NCI-H82 (cell line): Measurements from ENCODE around the gene CDC42EP2.

Experiments
- DNase-seq: peaks from one replicate; lab custom pipeline; 2025; lab: John Stamatoyannopoulos, UW

CDC42EP2 gene

DNA sequence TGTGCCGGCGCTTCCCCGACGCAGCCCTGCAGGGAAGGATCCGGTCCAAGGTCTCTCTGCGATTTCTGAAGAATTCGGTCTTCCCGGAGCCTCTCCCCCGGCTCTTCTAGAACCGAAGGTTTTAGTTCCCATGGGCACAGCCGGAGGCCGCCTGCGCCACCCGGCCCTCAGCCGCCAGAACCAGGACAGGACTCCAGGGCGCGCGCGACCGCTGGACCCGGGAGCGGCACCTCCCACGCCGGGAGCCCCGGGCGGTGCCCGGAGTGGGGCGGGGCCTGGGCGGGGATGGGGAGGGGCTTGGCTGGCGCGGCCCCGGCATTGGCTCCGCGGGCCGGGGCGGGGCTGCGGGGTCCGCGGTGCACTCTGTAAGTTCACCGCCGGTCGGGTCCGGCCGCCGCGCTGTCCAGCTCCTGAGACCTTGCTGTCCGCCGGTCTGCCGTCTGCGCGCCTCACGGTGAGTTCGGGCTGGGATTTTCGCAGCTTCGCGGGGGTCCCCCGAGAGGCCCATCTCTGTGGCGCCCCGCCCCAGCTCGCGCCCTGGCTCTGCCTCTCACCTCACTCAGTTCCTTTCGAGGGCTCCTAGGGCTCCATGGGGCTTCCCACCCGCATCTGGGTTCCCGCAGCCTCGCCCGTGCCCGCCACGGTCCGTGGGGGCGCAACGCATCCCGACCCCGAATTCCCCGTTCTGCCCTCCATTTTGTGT lies at the start of gene CDC42EP2:
Gene CDC42EP2, plus strand, starts transcription at position 366 of the 703 bp plus-strand sequence. CDS start 6,033 bp downstream, outside the sequence.
- peak; percentile 81 for DNase-seq

DNA sequence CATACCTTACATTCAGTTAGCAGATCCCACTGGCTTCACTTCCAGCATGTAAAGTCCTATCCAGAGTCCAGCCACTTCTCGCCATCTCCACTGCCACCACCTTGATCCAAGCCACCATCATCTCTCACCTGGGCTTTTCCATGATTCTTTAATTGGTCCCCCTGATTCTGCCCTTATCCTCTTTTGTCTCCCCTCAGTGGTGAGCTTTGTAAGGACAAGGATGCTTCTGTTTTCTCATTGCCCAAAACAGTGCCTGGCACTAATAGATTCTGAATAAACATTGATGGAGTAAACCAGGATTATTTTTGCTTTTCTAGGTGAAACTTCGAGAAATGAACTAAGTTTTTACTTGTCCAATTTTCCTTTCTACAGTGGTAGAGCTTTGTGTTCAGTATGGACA lies 48.5 kb upstream of the CDC42EP2 start:
- peak; percentile 58 for DNase-seq

GRCh38 chr11:65274735-65275682 lies 39.7 kb upstream of the CDC42EP2 start:
- DNase-seq = peak; percentile 89

GRCh38 chr11:65275906-65276305 lies 38.8 kb upstream of the CDC42EP2 start:
- DNase-seq = no peak

DNA sequence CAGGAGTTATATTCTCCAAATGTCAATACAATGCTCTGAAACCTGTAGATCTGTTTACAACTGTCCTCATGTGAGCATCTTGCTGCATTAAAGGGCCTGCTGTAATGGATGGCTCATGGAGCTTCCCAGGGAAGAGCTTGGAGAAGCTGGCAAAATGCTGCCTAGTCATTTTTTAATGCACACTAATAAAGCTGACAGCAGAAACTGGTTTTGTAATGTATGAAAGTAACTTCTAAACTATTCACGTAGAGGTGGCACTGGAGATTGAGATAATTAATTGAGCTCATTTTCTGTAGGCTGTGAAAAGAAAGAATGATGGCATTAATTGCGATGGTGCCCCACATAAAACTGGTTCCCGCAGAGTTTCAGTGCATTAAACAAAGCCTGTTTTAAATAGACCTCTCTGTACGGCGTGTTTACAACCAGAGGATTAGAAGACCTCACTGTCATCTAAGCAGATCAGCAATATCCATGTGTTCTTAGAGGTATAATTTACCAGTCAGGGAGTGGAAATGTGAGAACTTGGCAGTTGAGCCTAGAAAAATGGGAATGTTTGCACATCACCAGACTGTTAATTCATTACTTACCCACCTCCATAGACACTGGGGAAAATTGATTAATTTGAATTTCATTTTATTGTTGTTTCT lies 36.9 kb upstream of the CDC42EP2 start:
- DNase-seq = peak; percentile 84

DNA sequence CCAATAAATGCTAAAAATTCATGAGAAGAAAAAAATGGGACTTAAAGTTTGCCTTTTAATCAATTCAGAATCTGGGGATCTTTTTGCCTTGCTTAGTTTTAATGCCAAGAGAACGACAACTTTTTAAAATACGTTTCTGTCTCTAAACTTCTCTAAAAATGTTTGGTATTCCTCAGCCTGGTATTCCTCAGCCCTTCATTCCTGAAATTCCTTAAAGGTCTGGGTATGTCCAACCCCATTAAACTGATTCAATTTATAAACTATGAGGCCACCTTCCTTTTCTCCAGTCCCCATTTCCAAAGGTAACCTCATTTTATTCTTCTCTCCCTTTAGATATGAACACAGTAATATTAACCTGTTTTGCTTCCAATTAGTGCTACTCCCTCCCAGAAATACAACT lies 36.3 kb upstream of the CDC42EP2 start:
- DNase-seq = no peak

- no peak for DNase-seq
These were observed 35.4 kb upstream of the CDC42EP2 start for GRCh38 chr11:65279279-65279678.

- no peak for DNase-seq
These were observed 34.8 kb upstream of the CDC42EP2 start for GRCh38 chr11:65279741-65280440.

- DNase-seq = no peak
These were observed 34.0 kb upstream of the CDC42EP2 start for GRCh38 chr11:65280646-65281045.

- DNase-seq = no peak
These were observed 28.0 kb upstream of the CDC42EP2 start for GRCh38 chr11:65286686-65287085.

GRCh38 chr11:65287601-65288000 lies 27.1 kb upstream of the CDC42EP2 start:
- no peak for DNase-seq

DNA sequence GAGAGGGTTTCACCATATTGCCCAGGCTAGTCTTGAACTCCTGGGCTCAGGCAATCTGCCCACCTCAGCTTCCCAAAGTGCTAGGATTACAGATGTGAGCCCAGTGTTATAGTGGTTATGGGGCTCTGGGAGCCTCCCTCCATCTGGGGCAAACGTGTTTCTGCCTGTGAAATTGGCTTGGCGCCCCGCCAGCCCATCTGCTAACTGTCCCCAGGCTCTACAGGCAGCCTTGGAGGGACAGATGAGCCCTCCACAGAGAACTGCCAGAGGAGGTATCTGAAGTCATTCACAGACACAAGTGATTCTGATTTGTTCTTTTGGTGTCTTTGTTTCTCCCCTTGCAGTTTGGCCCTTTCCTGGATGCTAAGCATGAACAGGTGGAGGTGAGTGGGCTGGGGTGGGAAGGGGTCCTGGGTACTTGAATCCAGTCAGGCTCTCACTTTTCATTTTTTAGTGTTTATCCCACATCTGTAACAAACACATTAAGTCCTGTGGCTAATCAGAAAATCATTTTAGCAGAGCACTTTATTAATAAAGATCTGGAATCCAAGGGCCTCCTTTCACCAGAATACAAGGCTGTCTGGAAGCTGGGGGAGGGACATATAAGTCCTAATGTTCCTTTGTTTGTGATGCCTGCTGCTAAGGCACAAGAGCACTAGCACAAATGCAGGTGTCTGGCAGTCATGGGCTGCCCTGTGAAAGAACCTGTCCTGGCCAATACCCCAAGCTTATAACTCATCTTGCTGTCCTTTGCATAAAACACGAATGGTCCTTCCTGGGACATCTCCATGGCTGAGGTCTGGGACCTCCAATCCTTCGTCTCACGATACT lies 25.7 kb upstream of the CDC42EP2 start:
- DNase-seq = peak; percentile 97

DNA sequence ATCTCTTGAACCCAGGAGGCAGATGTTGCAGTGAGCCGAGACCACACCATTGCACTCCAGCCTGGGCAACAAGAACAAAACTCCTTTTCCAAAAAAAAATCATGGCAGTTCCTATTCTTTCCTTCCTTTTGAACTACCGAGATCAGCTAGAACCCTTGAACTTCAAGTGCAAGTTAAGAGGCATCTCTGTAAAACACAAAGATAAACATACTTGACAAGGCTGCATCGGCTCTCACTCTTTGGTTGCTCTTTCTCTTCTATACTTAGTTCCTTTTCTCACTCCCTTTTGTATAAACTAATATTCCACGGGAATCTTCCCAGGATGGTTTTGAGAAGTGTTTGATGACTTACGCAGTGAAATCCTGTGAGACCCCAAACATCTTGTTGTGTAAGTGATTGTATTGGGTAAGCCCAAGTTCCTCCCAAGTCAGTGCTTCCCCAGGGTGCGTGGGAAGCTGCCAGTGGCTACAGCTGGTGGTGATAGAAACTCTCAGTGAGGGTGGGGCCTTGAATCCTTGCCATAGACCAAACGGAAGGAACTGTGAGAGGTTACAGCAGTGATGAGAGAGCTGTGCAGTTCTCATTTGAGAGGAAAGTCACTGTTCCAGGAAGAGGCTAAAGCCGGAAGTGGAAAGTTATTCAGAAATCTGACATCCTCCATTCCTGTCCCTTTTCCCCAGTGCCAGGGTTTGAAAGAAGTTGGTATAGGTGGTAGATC lies 24.1 kb upstream of the CDC42EP2 start:
- DNase-seq = no peak

GRCh38 chr11:65291613-65292012 lies 23.1 kb upstream of the CDC42EP2 start:
- DNase-seq = no peak

DNA sequence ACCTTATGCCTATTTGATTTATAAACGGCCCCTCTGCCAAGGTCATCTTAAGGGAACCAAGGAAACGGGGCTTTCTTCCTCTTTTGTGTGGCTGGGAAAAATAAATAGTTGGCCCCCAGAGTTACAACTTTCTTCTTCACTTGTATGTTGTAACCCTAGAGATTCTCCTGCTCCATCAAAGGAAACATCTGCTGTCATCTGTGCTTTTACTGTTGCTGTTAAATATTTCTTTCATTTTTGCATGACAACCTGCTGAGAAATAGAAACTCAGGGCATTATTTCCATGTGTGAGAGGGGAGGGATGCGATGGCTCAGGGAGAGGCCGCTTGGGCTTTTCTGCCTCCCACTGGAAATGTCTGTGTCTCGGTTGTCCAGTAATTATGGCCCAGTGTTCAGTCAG lies 21.8 kb upstream of the CDC42EP2 start:
- DNase-seq = no peak

- DNase-seq = peak; percentile 28
These were observed 20.7 kb upstream of the CDC42EP2 start for GRCh38 chr11:65293909-65294381.

- DNase-seq = no peak
These were observed 19.7 kb upstream of the CDC42EP2 start for GRCh38 chr11:65295001-65295400.

GRCh38 chr11:65295571-65296341 lies 18.9 kb upstream of the CDC42EP2 start:
- DNase-seq = no peak

DNA sequence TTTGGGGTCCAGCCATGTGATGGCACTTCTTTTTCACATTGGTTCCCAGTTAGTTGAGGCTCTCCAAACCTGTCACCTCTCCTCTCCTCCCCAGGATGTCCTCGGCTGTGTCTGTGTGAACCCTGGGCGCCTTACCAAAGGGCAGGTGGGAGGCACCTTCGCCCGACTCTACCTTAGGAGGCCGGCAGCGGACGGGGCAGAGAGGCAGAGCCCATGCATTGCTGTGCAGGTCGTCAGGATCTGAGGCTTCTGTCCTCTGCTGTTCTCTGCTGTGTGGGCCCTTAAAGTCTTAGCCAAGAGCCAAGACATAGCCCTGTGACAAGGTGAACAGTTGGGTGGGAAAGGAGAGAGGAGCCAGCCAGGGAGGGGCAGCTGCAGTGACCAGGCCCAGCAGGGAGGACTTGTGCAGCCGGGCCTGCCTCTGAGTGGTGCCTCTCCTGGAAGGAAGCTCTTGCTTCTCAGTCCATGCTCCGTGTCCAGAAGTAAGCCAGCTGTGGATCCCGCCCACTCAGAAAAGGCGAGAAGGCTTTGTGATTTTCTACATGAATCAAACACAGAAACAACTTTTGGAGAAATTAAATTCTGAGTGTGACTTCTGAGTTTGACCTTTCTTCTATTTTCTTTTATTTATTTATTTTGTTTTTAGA lies 17.5 kb upstream of the CDC42EP2 start:
- no peak for DNase-seq
